Activated T-helper 9 cell treated with anti-CD3 and anti-CD28 coated beads, Interleukin-2, amount 50 U/mL, for 16 hours (primary cell): ENCODE measurements around the gene P2RX7.
A peak's percentile ranks its signal among the peaks of the same experiment; 100 is the strongest.

Source experiments
- DNase-seq: peaks from one replicate; pipeline ENCODE4 v3.0.0-alpha.2; 2020; ENCODE audit warnings: low read depth

Gene P2RX7

DNA sequence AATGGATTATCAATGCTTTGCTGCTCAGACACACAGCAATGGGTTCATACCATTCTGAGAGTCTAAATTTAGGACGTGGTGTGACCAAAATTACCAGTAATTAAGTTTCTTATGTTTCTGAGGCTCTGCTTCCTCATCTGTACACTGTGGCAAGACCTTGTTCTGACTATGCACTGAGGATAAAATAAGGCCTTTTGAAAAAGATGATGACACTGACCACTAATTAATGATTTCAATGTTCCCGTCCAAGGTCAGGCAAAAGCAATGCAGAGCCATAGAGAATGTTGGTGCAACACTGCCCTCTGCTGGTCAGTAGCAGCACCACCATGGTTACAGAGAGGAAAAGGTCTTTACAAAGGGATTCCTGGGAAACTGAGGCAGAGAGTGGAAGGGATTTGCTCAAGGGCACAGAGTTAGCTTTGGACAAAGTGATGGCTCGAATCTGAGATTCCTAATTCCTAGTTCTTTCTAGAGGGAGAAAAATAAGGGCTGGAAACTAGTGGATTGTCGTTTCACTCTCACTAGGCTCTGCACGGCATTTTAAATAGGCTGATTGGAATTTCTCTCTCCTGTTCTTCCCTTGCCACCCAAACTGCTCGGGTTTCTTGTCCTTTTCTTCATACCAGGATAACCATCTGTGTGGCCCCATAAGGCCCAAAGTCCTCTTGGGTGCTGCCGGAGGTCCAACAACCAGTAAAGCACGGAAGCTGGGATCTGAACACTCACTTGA lies 22.3 kb upstream of the P2RX7 start:
- peak; percentile 49 for DNase-seq

GRCh38 chr12:121111684-121112083 lies 21.0 kb upstream of the P2RX7 start:
- DNase-seq, result no peak

DNA sequence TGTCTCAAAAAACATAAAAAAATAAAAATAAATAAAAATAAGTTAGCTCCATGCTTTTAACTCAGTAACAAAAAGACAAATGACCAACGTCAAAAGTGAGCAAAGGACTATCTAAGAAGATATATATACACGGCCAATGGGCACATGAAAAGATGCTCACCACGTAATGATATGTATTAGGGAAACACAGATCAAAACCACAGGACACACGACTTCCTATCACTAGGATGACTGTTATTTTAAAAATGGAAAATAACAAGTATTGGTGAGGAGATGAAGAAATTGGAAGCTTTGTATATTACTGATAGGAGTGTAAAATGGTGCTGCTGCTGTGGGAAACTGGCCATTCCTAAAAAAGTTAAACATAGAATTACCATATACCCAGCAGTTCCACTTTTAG lies 20.2 kb upstream of the P2RX7 start:
- no peak for DNase-seq

DNA sequence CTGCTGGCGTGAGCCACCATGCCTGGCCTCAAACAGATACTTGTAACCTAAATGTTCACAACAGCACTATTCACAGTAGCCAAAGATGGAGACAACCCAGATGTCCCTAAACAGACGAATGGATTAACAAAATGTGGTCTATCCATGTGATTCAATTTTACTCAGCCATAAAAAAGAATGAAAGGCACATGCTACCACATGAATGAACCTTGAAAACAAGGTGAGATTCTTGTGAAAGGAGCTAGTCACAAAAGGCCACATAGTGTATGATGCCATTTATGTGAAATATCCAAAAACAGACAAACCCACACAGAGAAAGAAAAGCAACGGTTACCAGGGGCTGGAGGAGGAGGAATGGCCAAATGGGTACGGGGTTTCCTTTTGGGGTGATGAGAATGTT lies 19.6 kb upstream of the P2RX7 start:
- DNase-seq, result no peak

GRCh38 chr12:121114019-121114639 lies 18.5 kb upstream of the P2RX7 start:
- no peak for DNase-seq

- no peak for DNase-seq
These were observed 17.9 kb upstream of the P2RX7 start for GRCh38 chr12:121114806-121115205.

GRCh38 chr12:121115530-121115929 lies 17.1 kb upstream of the P2RX7 start:
- DNase-seq, result no peak

- DNase-seq, result no peak
These were observed 16.1 kb upstream of the P2RX7 start for GRCh38 chr12:121116318-121117225.

DNA sequence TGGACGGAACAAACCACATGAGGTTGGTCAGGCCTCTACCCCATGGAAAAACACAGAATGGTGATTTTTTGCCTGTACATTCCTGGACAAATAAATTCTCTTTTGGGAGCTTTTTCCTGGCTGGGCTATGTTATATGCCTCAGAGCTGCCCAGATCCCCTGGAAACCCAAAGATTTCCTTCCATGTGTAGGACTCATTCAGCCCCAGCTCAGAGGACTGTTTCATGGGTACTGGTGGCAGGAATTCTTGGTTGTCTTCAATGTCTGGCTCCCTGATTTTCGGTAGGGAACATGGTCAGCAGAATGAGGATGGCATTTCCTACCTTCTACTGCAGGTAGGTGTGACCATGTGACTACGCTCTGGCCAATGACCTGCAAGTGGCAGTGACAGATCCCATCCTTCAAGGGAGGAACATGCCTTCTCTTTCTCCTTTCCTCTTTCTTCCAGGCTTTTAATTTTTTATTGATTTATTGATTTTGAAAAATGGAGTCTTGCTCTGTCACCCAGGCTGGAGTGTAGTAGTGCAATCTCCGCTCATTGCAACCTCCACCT lies 15.4 kb upstream of the P2RX7 start:
- DNase-seq, result no peak

- no peak for DNase-seq
These were observed 12.4 kb upstream of the P2RX7 start for GRCh38 chr12:121120323-121120722.

DNA sequence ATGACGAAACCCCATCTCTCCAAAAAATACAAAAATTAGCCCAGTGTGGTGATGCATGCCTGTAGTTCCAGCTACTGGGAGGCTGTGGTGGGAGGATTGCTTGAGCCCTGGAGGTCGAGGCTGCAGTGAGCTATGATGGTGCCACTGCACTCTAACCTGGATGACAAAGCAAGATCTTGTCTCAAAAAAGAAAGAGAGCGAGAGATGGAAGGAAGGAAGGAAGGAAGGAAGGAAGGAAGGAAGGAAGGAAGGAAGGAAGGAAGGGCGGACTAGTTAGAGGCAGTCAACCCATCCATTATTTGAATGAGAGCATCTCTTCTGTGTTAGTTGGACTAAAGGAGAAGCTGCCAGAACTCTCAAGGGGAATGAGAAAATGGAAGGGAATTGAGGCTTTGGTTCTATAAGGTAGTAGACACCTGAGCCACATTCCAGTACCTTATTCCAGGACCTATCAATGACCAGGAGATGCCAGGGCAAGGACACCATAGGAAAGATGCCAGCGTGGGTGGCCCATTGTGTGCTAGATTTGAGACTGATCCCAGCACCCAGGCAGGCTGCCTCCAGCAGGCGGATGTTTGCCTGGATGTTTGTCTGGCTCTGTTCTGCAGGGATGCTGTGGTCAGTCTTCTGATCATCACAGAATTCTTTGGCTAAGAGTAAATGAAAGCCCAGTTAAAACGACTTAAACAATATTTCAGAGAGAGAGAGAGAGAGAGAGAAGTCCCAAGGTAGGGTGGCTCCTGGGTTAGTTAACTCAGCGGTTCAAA lies 11.5 kb upstream of the P2RX7 start:
- DNase-seq, result no peak

- no peak for DNase-seq
These were observed 10.9 kb upstream of the P2RX7 start for GRCh38 chr12:121121805-121122204.

DNA sequence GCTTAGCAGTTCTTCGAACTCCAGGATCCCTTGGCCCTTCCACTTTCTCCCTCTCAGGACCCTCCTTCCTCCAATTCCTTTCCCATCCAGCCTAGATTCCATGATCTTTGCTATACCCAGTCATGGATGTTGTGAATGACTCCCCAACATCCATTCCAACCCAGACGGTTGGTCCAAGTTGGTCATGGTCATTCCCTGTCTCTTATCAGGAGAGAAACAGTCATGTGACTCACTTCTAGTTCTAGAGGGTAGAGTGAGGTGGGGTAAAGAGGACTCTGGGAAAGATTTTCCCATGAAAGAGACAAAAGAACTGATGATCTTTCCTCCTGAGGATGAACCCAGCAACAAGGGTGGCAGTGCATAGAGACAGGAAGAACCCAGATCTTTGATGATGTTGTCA lies 9.2 kb upstream of the P2RX7 start:
- no peak for DNase-seq

GRCh38 chr12:121124402-121125109 lies 8.1 kb upstream of the P2RX7 start:
- DNase-seq, result peak; percentile 16

DNA sequence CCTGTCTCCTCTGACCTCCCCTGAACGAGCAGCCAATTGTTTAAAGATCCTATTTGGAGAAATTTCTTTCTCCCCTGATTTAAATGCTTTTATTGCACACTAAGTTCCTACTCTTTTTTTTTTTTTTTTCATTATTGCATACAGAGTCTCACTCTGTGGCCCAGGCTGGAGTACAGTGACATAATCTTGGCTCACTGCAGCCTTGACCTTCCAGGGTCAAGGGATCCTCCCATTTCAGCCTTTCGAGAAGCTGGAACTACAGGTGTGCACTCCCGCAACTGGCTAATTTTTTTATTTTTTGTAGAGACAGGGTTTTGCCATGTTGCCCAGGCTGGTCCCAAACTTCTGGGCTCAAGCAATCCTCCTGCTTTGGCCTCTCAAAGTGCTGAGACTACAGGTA lies 5.2 kb upstream of the P2RX7 start:
- no peak for DNase-seq

DNA sequence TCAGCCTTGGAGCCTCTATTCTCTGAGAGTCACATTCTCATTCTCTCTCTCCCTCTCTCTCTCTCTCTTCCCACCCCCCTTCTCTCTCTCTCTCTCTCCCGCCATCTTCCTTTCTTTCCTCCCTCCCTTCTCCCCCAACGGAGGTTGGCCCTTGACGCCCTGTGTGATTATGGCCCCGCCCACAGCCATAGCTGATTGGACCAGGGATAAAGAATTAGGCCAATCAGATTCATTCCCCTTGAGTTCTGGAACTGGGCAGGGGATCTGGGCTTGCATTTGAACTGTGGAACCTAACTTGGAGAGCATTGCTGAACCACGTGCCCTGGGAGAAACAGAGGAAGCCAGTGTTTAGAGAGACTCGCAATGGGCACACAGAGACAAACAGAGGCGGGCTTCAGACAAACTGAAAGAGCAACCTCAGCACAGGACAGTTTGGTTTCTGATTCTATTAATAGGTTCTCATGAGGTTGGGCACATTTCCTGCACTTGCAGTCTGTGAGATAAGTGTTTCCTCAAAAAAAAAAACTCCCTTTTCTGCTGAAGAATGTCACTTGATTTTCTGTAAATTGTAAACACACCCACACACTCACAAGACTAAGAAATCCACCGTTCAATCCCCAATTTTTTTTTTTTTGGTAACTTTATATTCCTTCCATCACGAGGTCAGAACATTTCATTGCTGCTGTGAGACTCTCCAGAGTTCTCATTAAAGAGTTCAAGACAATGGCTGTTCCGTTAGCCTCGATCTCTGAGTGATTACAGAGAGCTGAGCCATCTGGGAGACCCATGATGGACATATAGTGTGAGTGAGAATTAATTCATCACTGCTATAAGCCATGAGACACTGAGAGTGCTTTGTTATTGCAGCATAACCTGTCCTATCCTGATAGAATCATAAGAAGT lies 3.5 kb upstream of the P2RX7 start:
- peak; percentile 74 for DNase-seq

GRCh38 chr12:121129811-121130147 lies 2.9 kb upstream of the P2RX7 start:
- no peak for DNase-seq

- DNase-seq, result no peak
These were observed 1.8 kb upstream of the P2RX7 start for GRCh38 chr12:121130866-121131373.

DNA sequence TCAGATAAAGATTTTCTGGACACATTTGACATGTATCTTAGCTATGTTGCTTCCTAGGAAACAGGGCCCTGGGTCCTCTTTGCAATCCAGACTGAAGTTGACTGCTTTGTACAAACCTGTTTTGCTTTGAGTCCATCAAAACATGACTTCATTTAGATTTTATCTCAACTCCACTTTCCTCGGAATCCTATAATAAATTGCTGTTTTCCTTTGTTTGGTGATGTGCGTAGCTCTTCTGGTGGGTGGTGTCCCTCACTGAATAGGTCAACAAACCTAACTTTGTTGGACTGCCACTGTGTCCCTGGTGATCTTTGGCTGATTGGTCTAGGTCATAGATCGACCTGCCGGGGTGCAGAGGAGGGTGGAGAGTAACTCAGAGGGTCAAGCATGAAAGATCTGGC lies 735 bp upstream of the P2RX7 start:
- DNase-seq, result no peak

- no peak for DNase-seq
These were observed 1.2 kb downstream of the P2RX7 start for GRCh38 chr12:121133838-121134237.
